Choroid plexus epithelial cell (primary cell): ENCODE results near the gene NFU1.

Experiments used
- DNase-seq: peaks from one replicate; pipeline ENCODE4 v3.0.0-alpha.2; 2010; ENCODE audit warnings: low read depth
- H3K4me3 ChIP-seq: 2 replicates; pipeline ENCODE4 v1.5.1; 2011; ENCODE audit warnings: low read depth, mild to moderate bottlenecking, control low read depth, low read length, moderate library complexity
- TF ChIP-seq, protein P1 (sequence below): conservative IDR thresholded peaks from 2 replicates; pipeline ENCODE4 v1.5.1; 2011; ENCODE audit warnings: low read depth, mild to moderate bottlenecking, control low read depth, inconsistent platforms, low read length, moderate library complexity

Gene NFU1

DNA sequence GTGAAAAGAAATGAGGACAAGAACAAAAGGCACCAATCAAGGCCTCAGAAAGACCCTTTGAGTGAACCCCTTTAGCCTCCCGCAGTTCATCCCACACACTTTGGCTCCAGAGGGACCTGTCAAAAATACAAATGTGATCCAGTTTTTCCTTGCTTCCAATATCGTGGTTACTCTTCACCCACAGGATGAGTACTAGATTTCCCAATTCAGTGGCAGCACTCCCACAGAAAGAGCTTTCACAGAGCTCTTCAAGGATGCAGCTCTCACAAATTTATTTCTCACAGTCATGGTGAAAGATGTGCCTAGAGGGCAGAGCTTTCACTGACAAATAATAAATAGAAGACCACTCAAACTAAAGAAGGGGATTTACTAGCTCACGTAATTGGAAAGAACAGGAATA is 47.2 kb downstream of the NFU1 start:
- TF ChIP-seq, protein P1, sequence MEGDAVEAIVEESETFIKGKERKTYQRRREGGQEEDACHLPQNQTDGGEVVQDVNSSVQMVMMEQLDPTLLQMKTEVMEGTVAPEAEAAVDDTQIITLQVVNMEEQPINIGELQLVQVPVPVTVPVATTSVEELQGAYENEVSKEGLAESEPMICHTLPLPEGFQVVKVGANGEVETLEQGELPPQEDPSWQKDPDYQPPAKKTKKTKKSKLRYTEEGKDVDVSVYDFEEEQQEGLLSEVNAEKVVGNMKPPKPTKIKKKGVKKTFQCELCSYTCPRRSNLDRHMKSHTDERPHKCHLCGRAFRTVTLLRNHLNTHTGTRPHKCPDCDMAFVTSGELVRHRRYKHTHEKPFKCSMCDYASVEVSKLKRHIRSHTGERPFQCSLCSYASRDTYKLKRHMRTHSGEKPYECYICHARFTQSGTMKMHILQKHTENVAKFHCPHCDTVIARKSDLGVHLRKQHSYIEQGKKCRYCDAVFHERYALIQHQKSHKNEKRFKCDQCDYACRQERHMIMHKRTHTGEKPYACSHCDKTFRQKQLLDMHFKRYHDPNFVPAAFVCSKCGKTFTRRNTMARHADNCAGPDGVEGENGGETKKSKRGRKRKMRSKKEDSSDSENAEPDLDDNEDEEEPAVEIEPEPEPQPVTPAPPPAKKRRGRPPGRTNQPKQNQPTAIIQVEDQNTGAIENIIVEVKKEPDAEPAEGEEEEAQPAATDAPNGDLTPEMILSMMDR = no peak
- no peak for DNase-seq
- no peak overlapping the region for H3K4me3 ChIP-seq

DNA sequence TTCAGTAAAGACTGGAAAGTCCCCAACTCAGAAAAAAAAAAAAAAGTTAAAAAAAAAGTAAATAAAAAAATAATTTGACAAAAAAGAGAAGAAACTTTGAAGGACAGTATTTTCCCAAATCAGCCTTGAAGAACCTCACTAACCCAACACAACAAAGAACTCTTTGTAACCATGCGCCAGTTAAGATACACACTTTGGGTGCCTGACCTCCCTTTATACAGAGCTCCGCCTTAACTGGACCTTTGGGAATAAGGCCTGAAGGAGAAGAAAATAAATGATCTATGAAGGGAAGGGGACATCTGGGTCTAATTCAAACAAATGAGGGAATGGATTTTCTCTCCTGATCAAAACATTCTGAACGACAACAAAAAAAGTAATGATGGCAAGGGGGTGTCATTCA is 48.0 kb downstream of the NFU1 start:
- no peak for DNase-seq
- TF ChIP-seq, protein P1 = no peak
- no peak overlapping the region for H3K4me3 ChIP-seq

DNA sequence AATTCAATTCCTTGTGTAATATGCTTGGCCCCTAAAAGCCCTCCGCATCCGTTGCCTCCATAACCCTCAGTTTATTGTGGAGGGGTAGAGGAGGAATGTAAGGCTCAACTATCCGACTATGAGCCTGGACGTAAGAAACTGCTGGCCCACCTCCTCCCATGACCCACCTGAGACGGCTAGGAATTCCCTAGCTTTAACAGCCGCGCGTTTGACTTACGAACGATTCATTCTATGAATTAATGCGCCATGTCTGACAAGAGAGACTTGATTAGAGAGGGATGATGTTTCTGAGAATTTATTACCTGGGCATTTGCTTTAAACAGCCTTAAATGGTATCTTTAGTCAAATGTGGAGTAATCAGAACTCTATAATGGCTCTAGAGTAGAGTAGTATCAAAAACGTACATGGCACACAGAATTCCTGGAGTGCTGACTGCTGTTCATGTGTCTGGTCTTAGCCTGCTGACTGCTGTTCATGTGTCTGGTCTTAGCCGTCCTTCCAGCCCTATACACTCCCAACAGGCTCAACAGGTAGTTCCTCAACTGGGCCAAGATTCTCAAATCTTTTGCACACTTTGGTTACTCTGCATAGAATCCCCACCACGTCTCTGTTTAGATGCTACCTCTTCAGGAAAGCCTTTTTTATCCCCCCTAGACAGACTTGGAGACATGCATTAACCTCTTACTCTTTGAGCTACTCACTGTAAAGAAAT is 49.3 kb downstream of the NFU1 start:
- H3K4me3 ChIP-seq = peak overlapping the region; percentile 65

DNA sequence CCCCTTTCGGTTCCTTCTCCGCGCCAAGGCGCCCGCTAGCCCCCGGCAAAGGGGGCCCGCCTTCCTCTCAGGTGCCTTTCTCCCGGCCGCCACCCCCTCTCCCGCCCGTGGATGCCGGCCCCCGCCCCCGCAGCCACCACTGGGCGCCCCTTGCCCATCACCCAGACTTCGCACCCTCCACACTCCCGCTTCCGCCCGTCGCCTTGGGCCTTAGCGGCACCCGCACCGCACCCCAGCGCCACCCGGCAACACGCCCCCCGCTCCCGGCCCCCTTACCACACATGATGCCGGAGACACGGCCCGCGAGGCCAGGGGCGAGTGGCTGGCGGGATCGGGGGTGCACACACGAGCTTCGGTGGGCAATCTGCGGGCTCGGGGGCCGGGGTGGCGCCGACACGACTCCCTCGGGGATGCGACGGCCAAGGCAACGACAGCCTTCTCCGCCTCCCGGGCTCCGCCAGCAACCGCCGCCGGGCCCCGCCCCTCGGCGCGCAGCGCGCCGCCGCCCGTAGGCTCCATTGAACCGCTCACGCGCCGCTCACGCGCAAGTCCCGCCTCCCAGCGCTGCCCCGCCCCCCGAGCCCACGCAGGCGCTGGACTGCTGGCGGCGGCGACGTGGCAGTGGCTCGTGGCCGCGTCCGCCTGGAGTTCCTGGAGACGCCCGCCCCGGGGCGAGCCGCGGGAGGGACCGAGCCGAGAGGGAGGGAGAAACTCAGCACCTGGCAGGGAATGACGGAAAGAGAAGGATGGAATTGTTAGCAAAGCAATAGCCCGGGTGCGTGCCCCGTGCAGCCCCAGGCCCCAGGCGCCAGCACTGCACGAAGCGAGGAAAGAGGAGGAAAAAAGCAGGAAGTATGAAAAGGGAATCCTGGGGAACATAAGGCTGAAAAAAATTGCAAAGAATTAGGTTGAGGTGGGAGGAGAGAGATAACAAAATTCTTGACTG is 50.2 kb downstream of the NFU1 start, which contains the start of gene GFPT1:
Gene GFPT1, minus strand, starts transcription at position 439 of the 946 bp plus-strand sequence. Its CDS starts 156 bp downstream, at position 283.
- DNase-seq = peak; percentile 95
- TF ChIP-seq, protein P1 = no peak

More for the DNA sequence above, 49.3 kb downstream of the NFU1 start:
- TF ChIP-seq, protein P1 = no peak
- DNase-seq = peak; percentile 14

DNA sequence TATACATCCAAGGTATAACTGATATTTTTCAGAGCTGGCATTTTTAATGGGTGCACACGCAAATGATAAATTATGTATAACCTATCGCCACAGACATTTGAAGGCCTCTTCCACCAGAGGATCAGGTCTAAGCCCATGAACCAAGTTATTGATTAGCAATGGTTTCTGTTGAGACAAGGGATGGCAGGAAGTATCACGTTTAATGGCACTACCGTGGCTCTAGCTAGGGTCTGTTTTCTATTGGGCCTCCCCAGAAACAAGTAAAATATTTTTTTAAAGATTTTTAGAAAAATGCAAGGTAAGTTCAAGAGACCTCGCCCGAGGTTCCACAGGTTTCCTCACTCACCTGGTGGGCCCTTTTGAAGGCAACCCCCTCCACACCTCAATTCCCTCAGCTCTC is 50.9 kb downstream of the NFU1 start:
- no peak for DNase-seq
- TF ChIP-seq, protein P1 = no peak

More for the DNA sequence above, 50.2 kb downstream of the NFU1 start, which contains the start of gene GFPT1:
- H3K4me3 ChIP-seq = peak within 1 kb of the TSS; percentile 96

DNA sequence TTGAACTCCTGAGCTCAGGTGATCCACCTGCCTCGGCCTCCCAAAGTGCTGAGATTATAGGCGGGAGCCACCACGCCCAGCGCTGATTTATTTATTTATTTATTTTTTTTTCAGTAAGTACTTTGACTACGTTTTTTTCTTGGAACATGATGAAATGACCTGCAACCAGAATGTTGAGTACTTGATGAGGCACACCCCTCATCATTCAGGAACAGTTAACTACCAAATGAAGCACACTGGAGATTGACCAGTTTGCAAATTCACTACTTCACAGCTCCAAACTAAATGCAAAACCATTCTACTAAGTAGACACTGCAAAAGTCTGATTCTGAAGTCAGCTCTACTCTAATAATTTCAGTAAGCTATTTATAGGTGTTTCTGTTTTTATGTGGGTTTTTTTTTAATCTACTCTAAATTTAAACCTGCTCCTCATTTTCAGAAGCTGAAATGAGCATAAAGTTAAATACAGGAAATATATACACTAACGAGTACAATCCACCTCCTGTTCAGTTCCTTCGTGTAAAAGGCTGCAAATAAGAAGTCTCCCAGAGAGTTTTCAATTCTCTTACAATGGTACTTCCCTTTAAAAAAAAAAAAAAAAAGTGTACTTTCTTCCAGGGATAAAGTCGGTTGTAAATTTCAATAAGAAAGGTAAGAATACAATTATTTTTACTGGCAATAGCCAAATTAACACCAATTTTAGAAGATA is 51.6 kb downstream of the NFU1 start:
- peak overlapping the region; percentile 96 for H3K4me3 ChIP-seq
- peak; percentile 67 for DNase-seq

More for the DNA sequence above, 50.9 kb downstream of the NFU1 start:
- H3K4me3 ChIP-seq = peak overlapping the region; percentile 96

More for the DNA sequence above, 51.6 kb downstream of the NFU1 start:
- TF ChIP-seq, protein P1 = no peak
